Pulmonary artery endothelial cell (primary cell): ENCODE measurements around the gene CREB3L2. TPM values are rescaled to one million over a fixed set of nuclear protein-coding genes. Genes with fewer than 3 reads are reported as not detected.
"Not testable (repeated sequence)": the region's sequence is repeated elsewhere in the genome, so short reads cannot be mapped to it uniquely, and the experiment has no call there.

Experiments used
- DNase-seq: peaks from one replicate; pipeline ENCODE4 v3.0.0-alpha.2; 2011; ENCODE audit warnings: low read depth, low spot score
- total RNA-seq: library from RNA; depleted of rRNA; stranded (reverse); fragments of >200 nt; gene quantifications from 2 replicates; pipeline ENCODE4 v1.2.3, GENCODE V29; 2014

Gene CREB3L2
- 23.3 and 23.5 TPM in 2 replicates for total RNA-seq

DNA sequence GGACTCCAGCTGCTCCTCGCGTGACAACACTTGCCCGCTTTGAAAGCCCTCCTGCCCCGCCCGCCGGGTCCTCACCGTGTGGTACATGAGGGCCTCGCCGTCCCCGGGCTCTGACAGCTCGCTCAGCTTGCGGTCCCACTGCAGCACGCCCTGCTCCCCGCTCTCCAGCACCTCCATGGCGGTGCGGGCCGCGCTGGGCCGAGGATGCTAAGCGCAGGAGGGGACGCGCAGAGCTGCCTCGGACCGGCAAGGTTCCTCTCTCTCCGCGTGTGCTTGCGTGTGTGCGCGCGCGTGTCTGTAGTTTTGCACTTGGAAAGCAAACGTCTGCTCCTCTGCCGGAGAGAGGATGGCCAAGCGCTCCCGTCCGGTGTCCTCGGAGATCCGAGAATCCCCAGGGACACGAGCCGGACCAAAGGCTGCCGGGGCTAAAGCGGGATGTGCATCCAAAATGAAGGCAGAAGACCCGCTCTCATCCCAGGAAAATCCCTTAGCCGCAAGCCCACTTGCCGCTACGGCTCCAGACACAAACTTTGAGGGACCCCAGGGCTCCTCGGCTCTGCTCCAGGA lies at the start of gene CREB3L2:
Gene CREB3L2, minus strand, starts transcription at position 558 of the 567 bp plus-strand sequence. Its CDS starts 381 bp downstream, at position 177.
- DNase-seq = no peak

- no peak for DNase-seq
Observed at GRCh38 chr7:138049505-138050116, 47.7 kb upstream of the CREB3L2 start.

- no peak for DNase-seq
Observed at GRCh38 chr7:138047907-138048306, 46.0 kb upstream of the CREB3L2 start.

DNA sequence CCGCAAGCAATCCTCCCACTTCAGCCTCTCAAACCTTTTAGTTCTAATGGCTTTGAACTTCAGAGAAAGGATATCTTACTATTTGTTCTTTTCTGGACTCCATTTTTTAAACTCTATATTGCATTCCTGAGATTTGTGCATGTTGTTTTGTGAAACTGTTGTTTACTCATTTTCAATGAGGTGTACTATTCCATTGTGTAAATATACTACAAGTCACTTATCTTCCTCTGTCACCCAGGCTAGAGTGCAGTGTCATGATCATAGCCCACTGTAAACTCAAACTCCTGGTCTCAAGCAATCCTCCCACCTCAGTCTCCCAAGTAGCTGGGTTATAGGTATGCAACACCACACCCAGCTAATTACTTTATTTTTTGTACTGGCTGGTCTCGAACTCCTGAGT lies 43.0 kb upstream of the CREB3L2 start:
- DNase-seq = no peak

DNA sequence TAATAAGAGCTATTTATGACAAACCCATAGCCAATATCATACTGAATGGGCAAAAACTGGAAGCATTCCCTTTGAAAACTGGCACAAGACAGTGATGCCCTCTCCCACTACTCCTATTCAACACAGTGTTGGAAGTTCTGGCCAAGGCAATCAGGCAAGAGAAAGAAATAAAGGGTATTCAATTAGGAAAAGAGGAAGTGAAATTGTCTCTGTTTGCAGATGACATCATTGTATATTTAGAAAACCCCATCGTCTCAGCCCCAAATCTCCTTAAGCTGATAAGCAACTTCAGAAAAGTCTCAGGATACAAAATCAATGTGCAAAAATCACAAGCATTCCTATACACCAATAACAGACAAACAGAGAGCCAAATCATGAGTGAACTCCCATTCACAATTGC lies 38.2 kb upstream of the CREB3L2 start:
- DNase-seq = not testable (repeated sequence)

GRCh38 chr7:138036135-138036534 lies 34.2 kb upstream of the CREB3L2 start:
- no peak for DNase-seq

GRCh38 chr7:138033241-138033640 lies 31.4 kb upstream of the CREB3L2 start:
- DNase-seq = no peak

DNA sequence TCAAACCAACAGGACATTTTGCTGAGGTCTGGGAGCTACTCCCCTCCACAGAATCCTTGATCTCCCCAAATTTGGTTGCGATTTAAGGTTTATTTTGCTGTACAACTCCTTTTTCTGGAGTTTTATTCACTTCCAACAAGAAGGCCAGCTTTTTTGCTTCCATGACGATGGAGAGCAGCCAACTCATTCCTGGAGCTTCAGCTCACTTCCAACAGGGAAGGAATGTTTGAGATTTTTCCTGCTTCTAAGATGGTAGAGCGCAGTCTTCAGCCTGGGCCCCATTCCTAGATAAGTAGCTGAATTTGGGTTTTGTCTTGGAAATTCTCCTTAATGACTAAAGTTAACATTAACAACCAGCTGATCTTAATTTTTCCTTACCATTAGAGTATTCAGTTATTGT lies 30.9 kb upstream of the CREB3L2 start:
- no peak for DNase-seq

- DNase-seq = no peak
Observed at GRCh38 chr7:138032186-138032585, 30.3 kb upstream of the CREB3L2 start.

DNA sequence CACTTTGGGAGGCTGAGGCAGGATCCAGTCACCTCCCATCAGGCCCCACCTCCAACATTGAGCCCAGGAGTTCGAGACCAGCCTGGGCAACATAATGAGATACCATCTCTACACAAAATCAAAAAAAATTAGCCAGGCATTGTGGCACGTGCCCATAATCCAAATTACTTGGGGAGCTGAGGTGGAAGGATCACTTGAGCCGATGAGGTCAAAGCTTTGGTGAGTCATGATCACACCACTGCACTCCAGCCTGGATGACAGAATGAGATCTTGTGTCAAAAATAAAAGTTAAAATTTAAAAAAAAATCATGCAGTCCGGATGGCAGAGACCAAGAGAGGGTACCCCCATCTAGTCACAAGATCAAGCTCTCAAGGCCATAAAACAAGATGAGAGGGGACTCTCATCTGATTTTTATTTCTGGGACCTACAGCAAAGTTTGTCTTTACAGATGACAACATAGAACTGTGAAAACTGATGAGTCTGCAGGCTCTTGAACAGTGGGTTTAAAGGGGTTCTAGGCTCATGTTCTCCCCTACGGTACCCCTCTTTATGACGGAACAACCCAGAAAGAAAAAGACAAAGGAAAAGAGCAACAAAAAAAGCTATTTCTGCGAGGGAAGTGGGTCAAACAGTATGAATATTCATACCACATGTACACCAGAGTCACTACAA lies 28.9 kb upstream of the CREB3L2 start:
- no peak for DNase-seq

- no peak for DNase-seq
Observed at GRCh38 chr7:138029941-138030340, 28.1 kb upstream of the CREB3L2 start.

DNA sequence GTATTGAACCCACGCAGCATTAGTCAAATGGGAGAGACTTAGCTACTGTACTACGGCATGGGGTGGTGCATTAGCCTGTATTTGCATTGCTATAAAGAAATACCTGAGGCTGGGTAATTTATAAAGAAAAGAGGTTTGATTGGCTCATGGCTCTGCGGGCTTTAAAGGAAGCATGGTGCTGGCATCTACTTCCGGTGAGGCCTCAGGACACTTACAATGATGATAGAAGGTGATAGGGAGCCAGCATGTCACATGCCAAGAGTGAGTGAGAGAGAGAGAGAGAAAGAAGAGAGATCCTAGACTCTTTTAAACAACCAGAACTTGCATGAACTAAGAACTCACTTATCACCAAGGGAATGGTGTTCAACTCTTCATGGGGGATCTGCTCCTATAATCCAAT lies 27.2 kb upstream of the CREB3L2 start:
- DNase-seq = no peak

GRCh38 chr7:138027100-138027499 lies 25.2 kb upstream of the CREB3L2 start:
- no peak for DNase-seq

- DNase-seq = no peak
Observed at GRCh38 chr7:138025215-138026186, 23.6 kb upstream of the CREB3L2 start.

GRCh38 chr7:138024765-138025164 lies 22.9 kb upstream of the CREB3L2 start:
- no peak for DNase-seq

DNA sequence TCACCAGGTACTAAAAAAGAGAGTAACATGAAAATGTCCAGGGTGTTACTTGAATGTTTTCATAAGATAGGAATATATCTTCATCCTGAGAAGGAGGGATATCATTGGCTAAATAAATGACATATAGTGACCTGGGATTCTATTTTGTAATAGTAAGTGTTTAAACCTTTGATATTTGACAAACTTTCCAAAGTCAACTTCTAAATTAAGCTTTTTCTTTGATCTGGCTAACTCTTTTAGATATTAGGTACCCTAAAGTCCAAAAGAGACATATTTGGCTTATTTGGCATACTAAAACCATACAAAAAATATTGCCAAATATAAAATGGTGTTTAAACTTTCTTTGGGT lies 22.4 kb upstream of the CREB3L2 start:
- DNase-seq = no peak

- no peak for DNase-seq
Observed at GRCh38 chr7:138023618-138024342, 21.9 kb upstream of the CREB3L2 start.

DNA sequence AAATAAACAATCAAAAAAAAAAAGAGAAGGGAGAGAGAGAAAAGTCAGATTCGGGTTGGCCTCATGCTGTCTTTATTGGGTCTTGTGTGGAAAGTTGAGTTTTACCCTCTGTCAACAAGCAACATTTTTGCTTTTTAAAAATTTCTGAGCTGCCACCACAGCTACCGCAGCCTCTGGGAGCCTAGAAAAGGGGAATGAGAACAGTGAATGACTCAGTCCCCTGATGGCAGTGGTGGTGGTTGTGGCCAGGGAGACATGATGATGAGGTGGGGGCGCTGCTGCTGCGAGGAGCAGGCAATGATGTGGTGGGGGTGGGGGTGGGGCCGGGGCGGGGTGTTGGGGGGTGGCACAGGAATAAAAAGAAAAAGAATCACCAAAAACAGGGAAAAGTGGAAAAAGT lies 20.0 kb upstream of the CREB3L2 start:
- DNase-seq = no peak

DNA sequence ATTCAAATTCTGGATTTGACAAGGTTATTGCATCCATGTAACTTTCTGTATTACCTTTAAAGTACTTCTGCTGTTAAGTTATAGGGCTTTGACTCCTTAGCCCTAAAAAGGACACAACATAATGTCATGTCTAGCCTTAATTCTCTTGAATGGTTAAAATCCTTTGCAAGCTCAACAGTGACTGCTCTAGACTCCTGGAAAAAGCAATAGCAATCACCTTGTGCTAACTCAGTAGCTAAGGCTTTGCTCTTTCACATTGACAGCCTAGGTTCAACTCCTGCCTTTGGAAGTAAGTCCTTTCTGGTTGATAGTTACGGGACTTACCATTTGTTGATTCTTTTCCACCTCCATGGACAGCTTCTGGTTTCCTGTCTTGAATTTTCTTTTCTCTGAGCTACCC lies 16.1 kb upstream of the CREB3L2 start:
- no peak for DNase-seq

GRCh38 chr7:138015096-138015495 lies 13.2 kb upstream of the CREB3L2 start:
- no peak for DNase-seq

DNA sequence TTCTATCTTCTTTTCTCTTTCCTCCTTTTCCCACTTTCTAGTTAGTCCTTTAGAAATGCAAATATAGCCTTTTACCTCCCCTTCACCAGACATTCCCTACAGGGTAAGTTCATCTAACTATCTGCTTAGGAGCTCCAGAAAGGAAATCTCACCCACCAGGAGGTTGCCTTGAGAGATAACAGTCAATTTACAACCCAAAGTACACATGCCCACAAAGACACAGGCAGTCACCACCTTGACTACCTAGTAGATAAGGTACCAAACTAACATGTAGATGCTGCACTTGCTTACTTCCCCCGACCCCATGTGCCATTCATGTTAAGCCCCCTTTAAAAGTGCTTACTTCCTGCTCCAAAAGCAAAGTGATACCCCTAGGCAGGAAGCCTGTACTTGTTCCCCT lies 12.8 kb upstream of the CREB3L2 start:
- DNase-seq = no peak
